Measurements from ENCODE around the gene PRKG1. TPM values are rescaled to one million over a fixed set of nuclear protein-coding genes. Genes with fewer than 3 reads are reported as not detected.

PRKG1 gene
- total and polyA plus RNA-seq, 4 donors: 26.2 to 199 (median 94.1) TPM

DNA sequence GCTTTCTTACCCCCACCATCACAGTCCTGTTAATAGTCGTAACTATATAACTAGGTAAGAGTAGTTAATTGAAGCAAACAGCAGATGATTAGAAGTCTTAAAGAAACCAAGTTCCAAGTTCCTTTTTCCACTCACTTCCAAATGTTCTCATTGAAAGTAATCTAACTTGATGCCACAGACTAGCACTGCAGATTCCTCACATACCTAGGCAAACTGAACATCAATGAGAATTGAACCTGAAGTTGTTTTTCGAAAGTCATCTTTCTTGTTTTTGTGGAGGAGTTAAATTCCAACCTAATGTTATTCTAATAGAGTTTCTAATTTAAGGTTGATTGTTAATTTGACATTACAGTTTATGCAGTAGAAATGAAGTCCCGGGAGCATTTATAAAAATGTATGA, 5.5 kb downstream of the PRKG1 start:
- H3K9me3 ChIP-seq (ENCODE audit: control insufficient read depth, low read length): no peaks in the 10 kb centered on the region
- DNase-seq: no peak
- H3K36me3 ChIP-seq (ENCODE audit: control insufficient read depth in 1 of 2, insufficient read depth in 2 of 2, low read length in 1 of 2): no peaks in the 10 kb centered on the region
- ATAC-seq (ENCODE audit: low FRiP score): no peak
- H3K27me3 ChIP-seq (ENCODE audit: control insufficient read depth in 1 of 2, insufficient read depth in 2 of 2, low read length in 1 of 2): no peaks in the 10 kb centered on the region
- peak overlapping the region; percentile 11 to 71 for H3K4me3 ChIP-seq (ENCODE audit: low read length in 2 of 2)
- H3K27ac ChIP-seq (ENCODE audit: low read depth in 1 of 2, low read length in 2 of 2): peak overlapping the region in 1 of 2 donors; percentile 12
- peaks cover 8 to 9% of the 10 kb centered on the region in 2 donors for H3K4me1 ChIP-seq (ENCODE audit: control insufficient read depth in 1 of 2, insufficient read depth in 2 of 2, low read length in 2 of 2)
- 29 to 34% methylated on average over 3 of the region's 3 CpGs for WGBS, 2 donors
- intact Hi-C loops (cut with DNase I): loop anchor here (5.0 to 10.0 kb wide), 6 partner anchors 65 to 625 kb away; no protein-coding TSS in a partner anchor

- Histone ChIP-seq H3K4me3 (ENCODE audit: low read length in 2 of 2) (peak overlapping the region; percentile 11 to 53), H3K27me3 (ENCODE audit: control insufficient read depth in 1 of 2, insufficient read depth in 2 of 2, low read length in 1 of 2) (no peaks in the 10 kb centered on the region), H3K36me3 (ENCODE audit: control insufficient read depth in 1 of 2, insufficient read depth in 2 of 2, low read length in 1 of 2) (no peaks in the 10 kb centered on the region), H3K9me3 (ENCODE audit: control insufficient read depth, low read length) (no peaks in the 10 kb centered on the region), H3K4me1 (ENCODE audit: control insufficient read depth in 1 of 2, insufficient read depth in 2 of 2, low read length in 2 of 2) (peaks cover 8 to 9% of the 10 kb centered on the region in 2 donors), H3K27ac (ENCODE audit: low read depth in 1 of 2, low read length in 2 of 2) (peak overlapping the region; percentile 12 to 62)
- WGBS, 2 donors: 28 to 41% methylated on average over 5 of the region's 5 CpGs
- DNase-seq: no peak
- intact Hi-C loops (cut with DNase I): no loop called here
- no peak for ATAC-seq (ENCODE audit: low FRiP score)
These were observed 6.2 kb downstream of the PRKG1 start for GRCh38 chr10:51080311-51081006.

DNA sequence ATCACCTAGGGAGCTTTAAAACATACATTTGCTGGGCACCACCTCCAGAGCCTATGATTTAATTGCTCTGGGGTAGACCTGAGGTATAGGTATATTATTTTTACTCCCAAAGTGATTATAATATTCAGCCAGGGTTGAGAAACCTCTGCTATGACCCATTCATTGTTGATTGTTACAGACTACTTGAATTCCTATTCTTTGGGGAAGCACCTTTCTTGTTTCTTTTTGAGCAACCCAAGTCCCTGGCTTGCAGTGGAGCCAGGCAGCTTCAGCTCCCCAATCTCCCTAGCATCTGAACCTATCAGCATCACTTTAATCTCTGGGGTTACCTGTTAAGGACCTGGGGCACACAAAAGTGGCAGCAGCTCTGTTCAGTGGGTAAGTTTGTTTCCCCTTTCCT, 8.6 kb downstream of the PRKG1 start:
- Histone ChIP-seq H3K27ac (ENCODE audit: low read depth in 1 of 2, low read length in 2 of 2) (peak overlapping the region; percentile 28 to 95), H3K4me1 (ENCODE audit: control insufficient read depth in 1 of 2, insufficient read depth in 2 of 2, low read length in 2 of 2) (peaks cover 8 to 9% of the 10 kb centered on the region in 2 donors), H3K4me3 (ENCODE audit: low read length in 2 of 2) (no peak overlapping the region)

GRCh38 chr10:51083356-51083853, 9.1 kb downstream of the PRKG1 start:
- H3K4me1 ChIP-seq (ENCODE audit: control insufficient read depth in 1 of 2, insufficient read depth in 2 of 2, low read length in 2 of 2): peaks cover 8 to 9% of the 10 kb centered on the region in 2 donors
- no peaks in the 10 kb centered on the region for H3K36me3 ChIP-seq (ENCODE audit: control insufficient read depth in 1 of 2, insufficient read depth in 2 of 2, low read length in 1 of 2)
- peak overlapping the region; percentile 28 to 95 for H3K27ac ChIP-seq (ENCODE audit: low read depth in 1 of 2, low read length in 2 of 2)
- no peaks in the 10 kb centered on the region for H3K27me3 ChIP-seq (ENCODE audit: control insufficient read depth in 1 of 2, insufficient read depth in 2 of 2, low read length in 1 of 2)
- DNase-seq: no peak
- H3K9me3 ChIP-seq (ENCODE audit: control insufficient read depth, low read length): no peaks in the 10 kb centered on the region
- H3K4me3 ChIP-seq (ENCODE audit: low read length in 2 of 2): peak overlapping the region in 1 of 2 donors; percentile 4
- intact Hi-C loops (cut with DNase I): no loop called here
- WGBS, 2 donors: 4 to 6% methylated on average over 6 of the region's 6 CpGs
- peak; percentile 52 for ATAC-seq (ENCODE audit: low FRiP score)

More for the DNA sequence above, 8.6 kb downstream of the PRKG1 start:
- Histone ChIP-seq H3K9me3 (ENCODE audit: control insufficient read depth, low read length) (no peaks in the 10 kb centered on the region), H3K27me3 (ENCODE audit: control insufficient read depth in 1 of 2, insufficient read depth in 2 of 2, low read length in 1 of 2) (no peaks in the 10 kb centered on the region), H3K36me3 (ENCODE audit: control insufficient read depth in 1 of 2, insufficient read depth in 2 of 2, low read length in 1 of 2) (no peaks in the 10 kb centered on the region)
- DNase-seq: no peak
- intact Hi-C loops (cut with DNase I): no loop called here
- no peak for ATAC-seq (ENCODE audit: low FRiP score)

- Histone ChIP-seq H3K9me3 (ENCODE audit: control insufficient read depth, low read length) (no peaks in the 10 kb centered on the region), H3K4me1 (ENCODE audit: control insufficient read depth in 1 of 2, insufficient read depth in 2 of 2, low read length in 2 of 2) (peaks cover 5 to 12% of the 10 kb centered on the region in 2 donors), H3K27ac (ENCODE audit: low read depth in 1 of 2, low read length in 2 of 2) (peak overlapping the region in 1 of 2 donors; percentile 78), H3K36me3 (ENCODE audit: control insufficient read depth in 1 of 2, insufficient read depth in 2 of 2, low read length in 1 of 2) (no peaks in the 10 kb centered on the region), H3K4me3 (ENCODE audit: low read length in 2 of 2) (no peak overlapping the region), H3K27me3 (ENCODE audit: control insufficient read depth in 1 of 2, insufficient read depth in 2 of 2, low read length in 1 of 2) (no peaks in the 10 kb centered on the region)
- intact Hi-C loops (cut with DNase I): loop anchor here in 1 of 2 donors (5.0 kb wide), 1 partner anchor 97 kb away; no protein-coding TSS in a partner anchor
- DNase-seq: no peak
- 79 to 87% methylated on average over 5 of the region's 5 CpGs for WGBS, 2 donors
- ATAC-seq (ENCODE audit: low FRiP score): no peak
These were observed 10.9 kb downstream of the PRKG1 start for GRCh38 chr10:51085204-51085603.

DNA sequence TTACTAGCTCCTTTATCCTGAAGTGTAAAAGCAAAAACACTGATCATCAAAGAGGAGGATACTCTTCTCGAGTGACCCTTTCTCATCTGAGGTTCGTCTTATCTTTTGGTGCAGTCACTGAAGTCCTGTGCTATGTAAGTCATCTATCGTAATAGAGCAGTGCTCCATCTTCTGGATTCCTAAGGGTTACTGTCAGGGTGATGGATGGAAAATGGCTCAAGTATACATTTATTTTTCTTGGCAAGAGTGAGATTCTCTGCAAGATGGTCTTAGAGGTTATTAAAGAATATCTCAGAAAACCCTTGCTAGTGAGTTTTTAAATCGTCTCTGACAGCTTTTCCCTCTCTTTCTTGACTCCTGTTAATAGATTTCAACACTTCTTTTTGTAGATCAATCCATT, 12.4 kb downstream of the PRKG1 start:
- 67 to 69% methylated on average over 4 of the region's 4 CpGs for WGBS, 2 donors
- H3K4me3 ChIP-seq (ENCODE audit: low read length in 2 of 2): no peak overlapping the region
- no peak for DNase-seq
- H3K27me3 ChIP-seq (ENCODE audit: control insufficient read depth in 1 of 2, insufficient read depth in 2 of 2, low read length in 1 of 2): no peaks in the 10 kb centered on the region
- intact Hi-C loops (cut with DNase I): loop anchor here in 1 of 2 donors (5.0 kb wide), 1 partner anchor 96 kb away; no protein-coding TSS in a partner anchor
- H3K4me1 ChIP-seq (ENCODE audit: control insufficient read depth in 1 of 2, insufficient read depth in 2 of 2, low read length in 2 of 2): peaks cover 4 to 10% of the 10 kb centered on the region in 2 donors
- ATAC-seq (ENCODE audit: low FRiP score): no peak
- H3K9me3 ChIP-seq (ENCODE audit: control insufficient read depth, low read length): no peaks in the 10 kb centered on the region
- H3K36me3 ChIP-seq (ENCODE audit: control insufficient read depth in 1 of 2, insufficient read depth in 2 of 2, low read length in 1 of 2): no peaks in the 10 kb centered on the region
- no peak overlapping the region for H3K27ac ChIP-seq (ENCODE audit: low read depth in 1 of 2, low read length in 2 of 2)

- intact Hi-C loops (cut with DNase I): loop anchor here in 1 of 2 donors (5.0 kb wide), 1 partner anchor 95 kb away; no protein-coding TSS in a partner anchor
- Histone ChIP-seq H3K4me3 (ENCODE audit: low read length in 2 of 2) (no peak overlapping the region), H3K36me3 (ENCODE audit: control insufficient read depth in 1 of 2, insufficient read depth in 2 of 2, low read length in 1 of 2) (no peaks in the 10 kb centered on the region), H3K27ac (ENCODE audit: low read depth in 1 of 2, low read length in 2 of 2) (no peak overlapping the region), H3K9me3 (ENCODE audit: control insufficient read depth, low read length) (no peaks in the 10 kb centered on the region), H3K4me1 (ENCODE audit: control insufficient read depth in 1 of 2, insufficient read depth in 2 of 2, low read length in 2 of 2) (peaks cover 6 to 10% of the 10 kb centered on the region in 2 donors), H3K27me3 (ENCODE audit: control insufficient read depth in 1 of 2, insufficient read depth in 2 of 2, low read length in 1 of 2) (no peaks in the 10 kb centered on the region)
- ATAC-seq (ENCODE audit: low FRiP score): no peak
- no peak for DNase-seq
These were observed 12.8 kb downstream of the PRKG1 start for GRCh38 chr10:51087114-51087513.

- Histone ChIP-seq H3K4me1 (ENCODE audit: control insufficient read depth in 1 of 2, insufficient read depth in 2 of 2, low read length in 2 of 2) (peaks cover 6 to 8% of the 10 kb centered on the region in 2 donors), H3K9me3 (ENCODE audit: control insufficient read depth, low read length) (no peaks in the 10 kb centered on the region), H3K36me3 (ENCODE audit: control insufficient read depth in 1 of 2, insufficient read depth in 2 of 2, low read length in 1 of 2) (no peaks in the 10 kb centered on the region), H3K27ac (ENCODE audit: low read depth in 1 of 2, low read length in 2 of 2) (no peak overlapping the region), H3K4me3 (ENCODE audit: low read length in 2 of 2) (no peak overlapping the region), H3K27me3 (ENCODE audit: control insufficient read depth in 1 of 2, insufficient read depth in 2 of 2, low read length in 1 of 2) (no peaks in the 10 kb centered on the region)
- DNase-seq: no peak
- ATAC-seq (ENCODE audit: low FRiP score): no peak
- intact Hi-C loops (cut with DNase I): no loop called here
These were observed 15.9 kb downstream of the PRKG1 start for GRCh38 chr10:51090190-51090589.

GRCh38 chr10:51092402-51092801, 18.1 kb downstream of the PRKG1 start:
- ATAC-seq (ENCODE audit: low FRiP score): peak; percentile 85
- peaks cover 8 to 18% of the 10 kb centered on the region in 2 donors for H3K4me1 ChIP-seq (ENCODE audit: control insufficient read depth in 1 of 2, insufficient read depth in 2 of 2, low read length in 2 of 2)
- no peak overlapping the region for H3K4me3 ChIP-seq (ENCODE audit: low read length in 2 of 2)
- no peaks in the 10 kb centered on the region for H3K27me3 ChIP-seq (ENCODE audit: control insufficient read depth in 1 of 2, insufficient read depth in 2 of 2, low read length in 1 of 2)
- no peak overlapping the region for H3K27ac ChIP-seq (ENCODE audit: low read depth in 1 of 2, low read length in 2 of 2)
- intact Hi-C loops (cut with DNase I): no loop called here
- peak; percentile 87 to 88 for DNase-seq
- H3K36me3 ChIP-seq (ENCODE audit: control insufficient read depth in 1 of 2, insufficient read depth in 2 of 2, low read length in 1 of 2): no peaks in the 10 kb centered on the region
- 8 to 18% methylated on average over 2 of the region's 2 CpGs for WGBS, 2 donors
- H3K9me3 ChIP-seq (ENCODE audit: control insufficient read depth, low read length): no peaks in the 10 kb centered on the region
